GM10847 (cell line): ENCODE results near the gene HCRTR2.

Experiments used
- POLR2A ChIP-seq: IDR thresholded peaks from 2 replicates; pipeline ENCODE4 v1.6.1; 2011; ENCODE audit not compliant: insufficient read length; ENCODE audit errors: extremely low read depth

Gene HCRTR2

DNA sequence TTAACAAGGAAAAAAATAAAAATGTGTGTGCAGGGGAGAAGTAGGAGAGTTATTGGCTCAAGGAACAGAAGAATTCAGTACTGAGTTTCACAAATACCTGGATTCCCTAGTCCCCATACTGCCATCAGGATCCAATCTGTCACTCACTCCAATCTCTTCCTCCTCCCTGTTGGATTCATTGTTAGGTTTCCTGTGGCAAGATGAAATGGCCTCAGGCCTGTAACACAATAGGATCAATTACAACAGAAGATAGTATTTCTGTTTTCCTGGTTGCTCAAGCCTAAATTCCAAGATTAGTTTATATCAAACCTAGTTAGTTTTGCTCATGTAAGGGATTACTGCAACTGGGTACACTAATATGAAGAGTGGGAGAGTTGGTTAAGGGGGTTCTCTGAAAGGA, 24.4 kb downstream of the HCRTR2 start:
- no peak for TF ChIP-seq POLR2A

DNA sequence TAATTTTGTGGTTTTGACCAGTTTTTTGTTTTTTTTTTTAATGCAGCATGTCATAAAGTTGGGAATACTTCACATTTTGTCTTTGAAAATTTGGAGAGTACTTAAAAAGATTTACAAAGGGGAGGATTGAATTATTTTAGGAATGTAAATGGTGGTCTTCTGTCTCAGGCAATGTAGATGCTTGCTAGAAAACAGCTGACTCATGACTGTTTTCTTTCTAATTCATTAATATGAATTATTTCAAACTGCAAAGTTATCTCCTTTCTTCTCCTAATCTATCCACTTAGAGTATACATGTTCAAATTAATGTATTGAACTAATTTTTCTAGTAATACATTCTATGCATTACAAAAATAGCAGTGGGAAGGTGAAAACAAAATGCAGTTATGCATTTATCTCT, 24.9 kb downstream of the HCRTR2 start:
- TF ChIP-seq POLR2A = no peak

DNA sequence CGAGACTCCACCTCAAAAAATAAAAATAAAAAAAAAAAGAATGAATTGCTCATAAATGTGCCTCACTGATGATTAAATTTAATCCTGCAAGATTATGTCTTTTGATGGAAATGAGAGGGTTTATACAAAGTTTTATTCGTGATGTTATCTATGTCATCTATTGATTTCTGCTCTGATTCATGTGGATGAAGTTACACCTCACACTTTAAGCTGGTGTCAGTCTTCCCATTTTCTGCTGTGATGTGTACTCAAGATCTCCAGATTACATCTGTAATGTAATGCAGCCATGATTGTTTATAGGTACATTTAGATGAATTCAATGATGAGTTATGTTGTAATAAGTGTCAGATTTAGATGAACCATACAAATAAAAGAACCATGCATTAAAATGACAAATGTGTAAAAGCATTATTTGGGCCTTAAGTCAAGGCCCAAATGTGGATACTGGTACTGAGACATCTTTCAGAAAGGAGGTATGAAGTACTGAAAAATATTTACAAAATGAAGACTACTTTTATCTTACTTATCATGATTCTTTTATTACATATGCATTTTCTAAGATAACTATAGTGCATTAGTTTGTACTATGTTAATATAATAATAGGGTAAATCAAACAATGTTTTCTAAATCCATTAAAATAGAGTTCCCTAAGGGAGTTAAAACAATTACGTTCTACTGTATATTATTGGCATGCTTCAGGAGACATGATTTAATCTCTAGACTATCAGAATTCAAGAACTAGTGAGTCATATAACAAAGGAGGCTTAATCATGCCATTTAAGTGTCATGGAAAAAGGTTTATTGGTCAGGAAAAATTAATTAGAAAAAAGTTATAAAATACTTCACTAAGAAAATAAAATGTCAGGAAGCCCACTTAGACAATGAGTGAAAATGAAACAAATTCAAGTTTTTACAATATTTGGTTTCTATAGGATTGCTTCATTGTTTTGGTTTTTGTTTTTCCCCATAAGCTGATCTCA, 34.5 kb downstream of the HCRTR2 start:
- TF ChIP-seq POLR2A = no peak

DNA sequence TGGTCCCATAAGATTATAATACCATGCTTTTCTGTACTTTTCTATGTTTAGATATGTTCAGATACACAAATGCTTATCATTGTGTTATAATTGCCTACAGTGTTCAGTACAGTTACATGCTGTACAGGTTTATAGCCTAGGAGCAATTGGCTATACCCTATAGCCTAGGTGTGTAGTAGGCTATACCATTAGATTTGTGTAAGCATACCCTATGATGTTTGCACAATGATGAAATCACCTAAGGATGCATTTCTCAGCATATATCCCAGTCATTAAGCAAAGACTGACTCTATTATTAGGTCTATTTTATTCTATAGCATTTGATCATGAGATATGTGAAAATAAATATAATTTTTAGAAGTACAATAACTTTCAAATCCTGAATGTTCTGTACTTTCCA, 36.6 kb downstream of the HCRTR2 start:
- no peak for TF ChIP-seq POLR2A

DNA sequence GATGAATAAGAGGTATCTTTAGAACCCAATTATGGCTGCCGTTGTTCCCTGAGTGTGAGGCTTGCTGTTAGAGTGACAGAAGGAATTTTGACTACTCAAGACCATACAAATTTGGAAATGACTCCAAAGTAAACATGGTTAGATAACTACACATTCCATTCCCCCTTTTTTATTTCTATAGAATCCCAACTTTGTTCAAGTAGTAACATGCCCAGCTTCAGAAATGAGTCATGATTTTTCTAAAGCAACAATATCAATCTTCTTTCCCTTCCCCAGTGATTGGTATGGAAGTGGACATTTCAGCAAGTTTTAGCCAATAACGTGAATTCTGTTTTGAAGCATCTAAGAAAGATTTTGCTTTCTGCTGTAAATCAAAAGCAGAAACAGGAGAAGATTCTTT, 37.8 kb downstream of the HCRTR2 start:
- TF ChIP-seq POLR2A = no peak

DNA sequence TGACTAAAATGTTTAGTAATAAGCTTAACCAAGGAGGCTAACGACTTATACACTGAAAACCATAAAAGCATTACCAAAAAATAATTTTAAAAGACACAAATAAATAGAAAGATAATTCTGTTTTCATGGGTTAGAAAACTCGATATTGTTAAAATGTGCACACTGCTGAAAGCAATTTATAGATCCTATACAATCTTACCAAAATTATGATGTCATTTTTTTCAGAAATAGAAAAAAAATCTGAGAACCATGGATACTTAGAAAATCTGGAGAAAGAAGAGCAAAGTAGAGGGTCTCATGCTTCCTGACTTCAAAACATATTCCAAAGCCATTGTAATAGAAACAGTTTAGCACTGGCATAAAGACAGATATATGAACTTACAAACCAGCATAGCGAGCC, 46.6 kb downstream of the HCRTR2 start:
- no peak for TF ChIP-seq POLR2A

DNA sequence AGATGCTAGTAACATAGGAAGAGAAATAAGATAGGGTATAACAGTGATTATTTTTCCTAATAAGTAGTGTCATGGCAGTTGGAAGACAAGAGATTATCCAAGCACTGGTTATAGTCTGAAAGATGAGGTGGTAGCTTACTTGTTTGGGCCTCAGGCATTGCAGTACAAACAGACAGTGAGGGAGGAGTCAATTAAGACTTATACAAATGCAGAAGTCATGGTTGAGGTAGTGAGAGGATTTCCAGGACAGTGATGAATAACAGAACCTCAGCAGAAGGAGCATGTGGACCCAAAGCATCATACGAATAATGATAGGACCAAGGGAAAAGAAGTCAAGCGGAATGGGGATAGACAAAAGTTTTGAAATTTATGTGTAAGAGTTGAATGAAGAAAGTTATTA, 53.5 kb downstream of the HCRTR2 start:
- no peak for TF ChIP-seq POLR2A

DNA sequence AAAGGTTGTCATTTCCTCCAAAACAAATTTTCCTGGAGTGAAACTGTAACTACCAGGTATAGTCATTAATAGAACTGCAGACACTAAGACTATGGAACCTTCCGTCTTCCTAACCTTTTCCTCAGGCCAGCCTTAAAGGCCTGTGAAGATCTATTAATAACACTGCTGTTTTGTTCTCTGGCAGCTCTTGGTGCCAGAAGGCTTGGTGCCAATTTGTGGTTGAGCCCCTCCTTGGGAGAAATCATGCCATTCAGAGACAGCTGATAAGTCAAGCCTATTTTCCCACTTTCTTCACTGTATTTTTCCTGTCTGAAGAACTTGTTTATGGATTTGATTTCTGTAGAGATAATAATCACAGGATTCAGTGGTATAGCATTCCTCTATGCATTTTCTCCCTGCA, 64.8 kb downstream of the HCRTR2 start:
- TF ChIP-seq POLR2A = no peak

DNA sequence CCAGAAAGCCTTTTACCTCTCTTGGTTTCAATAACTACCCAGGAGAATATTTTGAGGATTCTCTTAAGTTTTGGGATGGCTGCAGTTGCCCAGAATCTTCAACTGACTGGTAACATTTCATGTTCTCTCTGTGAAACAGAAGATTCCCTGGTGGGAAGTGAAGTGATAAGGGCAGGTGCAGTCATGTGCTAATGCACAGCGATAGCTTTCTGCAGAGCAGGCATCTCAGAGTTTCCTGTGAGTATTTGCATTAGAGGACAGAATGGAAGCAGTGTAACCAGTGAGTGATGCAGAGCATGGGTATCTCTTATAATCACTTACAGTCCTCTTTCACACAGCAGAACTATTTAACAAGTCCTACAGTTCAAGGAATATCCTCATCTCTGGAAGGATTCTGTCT, 76.1 kb downstream of the HCRTR2 start:
- no peak for TF ChIP-seq POLR2A

DNA sequence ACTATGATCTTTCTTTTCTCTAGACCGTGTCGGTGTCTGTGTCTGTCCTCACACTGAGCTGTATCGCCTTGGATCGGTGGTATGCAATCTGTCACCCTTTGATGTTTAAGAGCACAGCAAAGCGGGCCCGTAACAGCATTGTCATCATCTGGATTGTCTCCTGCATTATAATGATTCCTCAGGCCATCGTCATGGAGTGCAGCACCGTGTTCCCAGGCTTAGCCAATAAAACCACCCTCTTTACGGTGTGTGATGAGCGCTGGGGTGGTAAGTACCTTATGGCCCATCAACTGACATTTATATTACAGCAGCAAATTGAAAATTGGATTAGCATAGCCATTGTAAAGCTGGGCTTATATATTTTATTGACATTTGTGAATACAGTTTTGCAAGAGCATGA, 80.8 kb downstream of the HCRTR2 start:
- no peak for TF ChIP-seq POLR2A

DNA sequence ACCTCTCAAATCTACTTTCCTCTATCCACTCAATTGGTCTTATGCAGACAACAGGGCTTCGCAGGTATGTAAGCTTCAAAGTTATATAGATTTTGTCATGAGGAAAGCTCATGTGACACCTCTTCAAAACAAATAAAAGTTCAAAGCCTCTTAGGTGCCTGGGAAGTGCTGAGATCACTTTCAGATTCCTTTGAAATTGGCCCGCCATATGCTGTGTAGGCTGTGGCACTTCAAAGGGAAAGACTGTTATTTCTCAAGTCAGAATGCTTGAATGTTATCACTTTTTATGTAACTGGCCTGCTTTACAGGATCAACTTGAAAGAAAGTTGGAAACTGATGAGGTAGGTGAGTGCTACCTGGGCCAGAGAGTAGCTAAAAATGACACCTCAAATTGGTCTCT, 85.9 kb downstream of the HCRTR2 start:
- TF ChIP-seq POLR2A = no peak

DNA sequence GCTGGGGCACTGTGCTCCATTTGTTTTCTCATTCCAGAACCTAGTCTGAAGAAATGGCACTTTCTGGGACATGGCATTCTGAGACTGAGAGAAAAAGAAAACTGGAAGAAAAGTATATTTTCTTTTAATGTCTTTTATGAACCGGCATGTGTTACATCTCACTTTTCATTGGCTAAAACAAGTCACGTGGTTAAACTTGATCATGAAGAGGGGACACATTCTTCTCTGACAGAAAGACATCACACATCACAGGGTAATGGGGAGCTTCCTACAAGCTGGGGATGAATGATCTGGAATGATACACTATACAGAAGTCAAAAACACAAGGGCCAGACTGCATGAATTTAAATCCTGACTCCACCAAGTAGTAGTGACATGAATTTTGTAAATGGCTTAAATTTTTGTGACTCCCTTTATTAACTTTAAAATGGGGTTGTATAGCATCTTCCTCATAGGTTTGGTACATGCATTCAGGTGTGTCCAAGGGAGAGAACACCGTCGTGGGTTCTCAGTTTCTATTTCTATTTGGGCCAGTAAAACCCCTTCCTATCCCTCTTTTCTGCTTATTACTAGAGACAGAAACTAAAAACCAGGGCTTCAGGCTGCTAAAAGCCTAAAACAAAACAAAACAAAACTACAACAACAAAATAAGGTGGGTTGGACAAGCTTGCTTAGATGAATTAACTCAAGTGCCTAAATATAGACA, 91.2 kb downstream of the HCRTR2 start:
- TF ChIP-seq POLR2A = no peak

DNA sequence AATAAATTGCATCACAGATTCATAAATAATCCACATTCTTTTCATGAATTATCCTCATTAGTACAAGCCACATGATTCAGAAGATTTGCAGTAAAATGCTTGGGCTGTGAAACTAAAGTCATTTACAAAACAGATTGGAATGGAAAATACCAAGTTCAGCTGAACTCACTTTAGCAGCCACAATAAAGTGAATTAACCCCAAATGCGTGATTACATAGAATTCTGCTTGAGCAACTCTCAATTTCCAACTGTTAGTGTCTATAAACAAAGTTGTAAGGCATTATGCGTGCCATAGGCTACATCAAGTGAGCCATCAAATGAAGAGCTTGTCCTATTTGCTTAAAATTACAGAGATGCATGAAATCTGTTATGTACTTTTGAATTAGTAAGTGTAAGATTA, 92.6 kb downstream of the HCRTR2 start:
- TF ChIP-seq POLR2A = no peak

DNA sequence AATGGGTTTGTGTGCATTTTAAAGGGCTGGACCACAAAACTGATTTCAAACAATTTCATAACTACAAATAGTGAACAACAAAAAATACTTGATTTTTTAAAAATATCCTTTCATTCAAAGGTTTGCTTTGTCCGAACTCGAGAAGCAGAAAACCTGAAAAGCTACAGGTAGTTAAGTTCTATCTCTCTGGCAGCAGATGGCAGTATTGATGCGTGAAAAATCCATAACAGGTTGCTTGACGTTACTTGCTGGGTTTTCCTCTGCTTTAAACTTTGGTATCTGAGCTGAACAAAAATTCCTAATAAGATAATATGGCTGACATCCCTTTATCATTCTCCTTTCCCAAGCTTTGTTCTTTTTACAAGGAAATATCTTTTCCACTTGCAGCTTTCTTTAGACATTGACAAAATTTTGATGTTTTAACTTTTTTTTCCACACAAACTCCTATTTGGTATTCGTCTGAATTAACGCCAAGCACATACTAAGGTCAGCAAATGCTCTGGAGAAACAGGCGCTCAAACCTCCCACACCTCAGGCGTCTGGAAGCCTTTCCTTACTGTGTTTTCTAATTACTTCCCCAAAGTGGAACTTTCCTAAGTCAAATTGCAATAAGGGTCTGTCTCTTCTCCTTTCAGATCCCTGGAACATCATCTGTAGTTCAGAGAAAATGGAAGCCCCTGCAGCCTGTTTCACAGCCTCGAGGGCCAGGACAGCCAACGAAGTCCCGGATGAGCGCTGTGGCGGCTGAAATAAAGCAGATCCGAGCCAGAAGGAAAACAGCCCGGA, 102.6 kb downstream of the HCRTR2 start:
- TF ChIP-seq POLR2A = no peak

DNA sequence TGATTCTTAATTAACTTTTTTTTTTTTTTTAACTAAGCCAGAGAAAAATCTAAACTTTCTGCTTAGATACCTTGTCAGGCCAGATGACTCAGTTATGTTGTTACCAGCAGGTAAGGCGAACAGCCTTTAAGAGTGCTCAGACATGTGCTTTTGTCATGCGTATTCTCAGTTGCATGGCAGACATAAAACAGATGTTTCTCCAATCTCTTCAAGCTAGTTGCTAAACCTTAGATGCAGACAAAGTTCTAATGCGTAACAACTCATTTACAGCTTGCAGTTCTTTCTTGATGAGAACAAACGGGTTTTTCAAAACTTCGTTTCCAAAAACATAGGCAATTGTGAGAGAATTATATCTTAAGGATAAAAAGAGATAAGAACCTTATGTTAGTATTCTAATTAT, 103.3 kb downstream of the HCRTR2 start:
- no peak for TF ChIP-seq POLR2A

DNA sequence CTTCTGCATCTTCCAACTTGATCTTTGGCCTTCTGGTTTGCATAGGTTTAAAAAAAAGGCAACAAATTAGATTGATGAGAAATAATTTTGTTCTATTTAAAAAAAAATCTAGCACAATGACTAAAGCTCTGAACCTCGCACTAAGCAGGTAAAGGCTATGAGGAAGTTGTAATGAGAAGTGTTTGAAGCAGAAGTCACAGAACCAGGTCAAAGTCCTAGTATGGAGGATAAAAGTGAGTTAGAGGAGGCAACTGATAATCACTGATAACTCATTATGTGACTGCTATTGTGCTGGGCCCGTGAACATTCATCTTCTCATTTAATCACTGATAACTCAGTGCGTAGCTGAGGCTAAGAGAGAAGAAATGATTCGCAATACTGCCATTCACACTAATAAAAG, 106.9 kb downstream of the HCRTR2 start:
- no peak for TF ChIP-seq POLR2A
